GM12874 (cell line): Measurements from ENCODE around the gene RGS18.

Experiments
- CTCF ChIP-seq: IDR thresholded peaks from 2 replicates; pipeline ENCODE4 v1.5.1; 2011; ENCODE audit warnings: low read depth, mild to moderate bottlenecking, control low read depth, low read length, moderate library complexity; ENCODE audit not compliant: insufficient read depth

RGS18 gene

GRCh38 chr1:192186197-192186596 is 27.9 kb downstream of the RGS18 start:
- no peak for TF ChIP-seq CTCF

- TF ChIP-seq CTCF, result no peak
Measured at GRCh38 chr1:192190066-192190465, 31.8 kb downstream of the RGS18 start.

- no peak for TF ChIP-seq CTCF
Measured at GRCh38 chr1:192201303-192201702, 43.0 kb downstream of the RGS18 start.

- TF ChIP-seq CTCF, result no peak
Measured at GRCh38 chr1:192224396-192224795, 66.1 kb downstream of the RGS18 start.

GRCh38 chr1:192224846-192225245 is 66.6 kb downstream of the RGS18 start:
- no peak for TF ChIP-seq CTCF

- TF ChIP-seq CTCF, result no peak
Measured at GRCh38 chr1:192225266-192225665, 67.0 kb downstream of the RGS18 start.

- no peak for TF ChIP-seq CTCF
Measured at GRCh38 chr1:192225703-192226102, 67.4 kb downstream of the RGS18 start.

GRCh38 chr1:192227330-192227729 is 69.1 kb downstream of the RGS18 start:
- no peak for TF ChIP-seq CTCF
